CD4-positive, alpha-beta T cell treated with Interferon alpha-2 for 1 hour (primary cell): ENCODE measurements around the gene SLC35G4.
"Not testable (repeated sequence)": the region's sequence is repeated elsewhere in the genome, so short reads cannot be mapped to it uniquely, and the experiment has no call there.

Experiments used
- DNase-seq, 2 donors: peaks; one replicate each; pipeline ENCODE4 v3.0.0-alpha.2; 2020 to 2022

SLC35G4 gene

GRCh38 chr18:11614042-11614441 is 4.6 kb downstream of the SLC35G4 start:
- not testable (repeated sequence) for DNase-seq

DNA sequence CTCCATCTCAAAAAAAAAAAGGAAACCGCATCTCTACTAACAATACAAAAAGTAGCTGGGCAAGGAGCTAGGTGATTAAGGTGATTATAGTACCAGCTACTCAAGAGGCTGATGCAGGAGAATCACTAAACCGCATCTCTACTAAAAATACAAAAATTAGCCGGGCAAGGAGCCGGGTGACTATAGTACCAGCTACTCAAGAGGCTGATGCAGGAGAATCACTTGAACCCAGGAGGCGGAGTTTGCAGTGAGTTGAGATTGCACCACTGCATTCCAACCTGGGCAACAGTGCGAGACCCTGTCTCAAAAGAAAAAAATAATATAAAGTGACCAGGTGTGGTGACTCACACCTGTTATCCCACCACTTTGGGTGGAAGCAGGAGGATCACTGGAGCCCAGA is 5.6 kb downstream of the SLC35G4 start:
- not testable (repeated sequence) for DNase-seq

- DNase-seq, result not testable (repeated sequence)
Measured at GRCh38 chr18:11647310-11647709, 37.9 kb downstream of the SLC35G4 start.

- DNase-seq, result not testable (repeated sequence)
Measured at GRCh38 chr18:11647804-11648203, 38.4 kb downstream of the SLC35G4 start.

DNA sequence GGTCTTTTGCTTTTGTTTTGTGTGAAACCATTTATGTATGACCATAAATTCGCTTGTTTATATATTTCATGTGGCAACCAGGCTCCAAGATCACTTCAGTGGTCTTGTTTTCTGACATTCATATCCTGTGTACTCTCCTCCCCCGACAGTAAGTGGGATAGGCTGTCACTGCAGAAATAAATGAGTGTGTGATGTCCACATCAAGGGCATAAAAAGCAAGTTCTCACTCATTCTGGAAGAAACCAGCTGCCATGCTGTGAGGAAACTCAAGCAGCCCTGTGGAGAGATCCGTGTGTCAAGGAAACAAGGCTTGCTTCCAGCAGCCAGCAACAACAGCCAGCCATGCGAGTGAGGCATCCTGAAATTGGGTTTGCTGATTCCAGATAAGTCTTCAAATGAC is 40.4 kb downstream of the SLC35G4 start:
- DNase-seq, result no peak

DNA sequence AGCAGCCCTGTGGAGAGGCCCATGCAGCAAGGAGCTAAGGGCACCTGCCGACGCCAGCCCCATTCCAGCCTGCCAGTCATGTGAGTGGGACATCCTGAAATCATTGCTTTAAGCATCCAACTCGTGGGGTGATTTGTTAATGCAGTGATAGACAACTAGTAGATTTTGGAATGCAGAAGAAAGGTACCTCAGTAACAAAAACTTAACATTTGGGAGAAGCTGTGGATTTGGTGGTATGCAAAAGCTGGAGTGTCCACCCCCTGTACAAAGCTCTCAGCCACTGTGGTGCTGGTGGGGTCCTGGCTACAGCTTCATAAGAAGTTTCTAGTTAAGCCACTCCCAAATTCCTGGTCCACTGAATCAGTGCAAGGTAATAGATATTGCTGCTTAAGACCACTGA is 42.5 kb downstream of the SLC35G4 start:
- no peak for DNase-seq

GRCh38 chr18:11653521-11653920 is 44.1 kb downstream of the SLC35G4 start:
- DNase-seq, result no peak

GRCh38 chr18:11654736-11655605 is 45.6 kb downstream of the SLC35G4 start:
- DNase-seq, result peak in 1 of 2 donors; percentile 26

DNA sequence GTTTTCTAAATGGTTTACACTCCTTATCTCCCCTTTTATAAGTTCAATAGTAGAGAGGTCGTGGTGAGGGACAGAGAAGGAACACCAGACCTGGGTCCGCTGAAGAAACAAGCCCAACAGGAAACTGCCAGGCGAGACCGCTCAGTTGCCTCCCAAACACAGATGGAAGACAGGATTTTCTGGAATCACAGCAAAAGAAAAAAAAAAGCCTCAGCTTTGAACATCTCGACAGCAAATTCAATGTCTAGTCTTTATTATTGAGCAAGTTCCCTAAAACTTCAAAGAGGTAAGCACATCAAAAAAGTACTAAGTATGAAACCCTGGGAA is 46.2 kb downstream of the SLC35G4 start:
- no peak for DNase-seq

GRCh38 chr18:11657152-11657551 is 47.8 kb downstream of the SLC35G4 start:
- no peak for DNase-seq

DNA sequence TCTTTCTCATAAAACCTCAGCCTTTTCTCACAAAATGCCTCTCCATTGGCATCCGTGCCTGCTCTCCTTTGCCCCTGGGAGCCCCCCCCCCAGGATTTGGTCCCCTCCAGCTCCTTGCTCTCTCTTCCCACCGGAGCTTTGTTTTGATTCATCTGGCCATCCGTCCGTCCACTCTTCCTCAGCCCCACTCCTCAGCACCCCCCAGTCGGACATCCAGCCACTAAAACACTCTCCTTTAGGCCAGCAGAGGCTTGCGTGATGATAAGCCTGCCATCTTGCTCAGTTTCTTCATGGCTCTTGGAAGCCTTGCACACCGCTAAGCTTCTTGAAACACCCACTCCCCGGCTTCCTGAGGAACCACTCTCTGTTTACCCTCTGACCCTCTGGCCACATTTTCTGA is 48.2 kb downstream of the SLC35G4 start:
- DNase-seq, result no peak

DNA sequence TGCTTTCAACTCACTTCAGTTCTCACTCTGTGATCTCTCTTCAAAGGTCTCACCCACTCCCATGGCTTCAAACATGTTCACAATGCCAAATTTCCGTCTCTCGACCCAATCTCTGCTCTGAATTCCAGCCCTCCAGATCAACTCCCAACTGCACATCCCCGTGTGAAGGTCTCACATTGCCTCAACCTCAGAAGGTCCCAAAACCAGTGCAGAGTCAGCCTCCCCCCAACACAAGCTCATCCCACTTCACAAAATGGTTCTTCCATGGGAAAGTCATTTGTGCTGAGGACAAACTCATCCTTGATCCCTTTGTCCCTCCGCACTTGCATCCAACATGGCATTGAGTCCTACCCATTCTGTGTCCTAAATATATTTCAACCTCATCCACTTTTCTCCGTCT is 48.6 kb downstream of the SLC35G4 start:
- DNase-seq, result no peak

DNA sequence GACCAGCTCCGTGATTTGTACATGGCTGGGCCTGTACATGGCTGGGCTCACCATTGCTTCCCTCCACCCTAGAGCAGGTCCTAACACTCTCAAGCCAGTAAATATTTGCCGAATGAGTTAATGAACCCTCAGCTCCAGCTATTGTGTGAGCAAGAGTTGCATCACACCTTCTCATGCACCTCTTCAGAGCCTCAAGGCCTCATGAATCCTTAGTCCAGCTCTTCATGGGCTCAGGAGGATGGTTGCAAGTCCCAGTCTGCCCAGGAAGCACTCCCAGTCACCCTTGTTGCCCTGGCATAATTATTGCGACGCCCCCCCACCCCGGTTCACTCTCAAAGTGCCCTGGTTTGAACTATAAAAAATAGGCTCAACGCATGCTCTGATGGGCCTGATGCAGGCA is 49.6 kb downstream of the SLC35G4 start:
- DNase-seq, result no peak
